ENCODE data around the gene PCED1A. TPM values are rescaled to one million over a fixed set of nuclear protein-coding genes. Genes with fewer than 3 reads are reported as not detected.

Gene PCED1A
- total RNA-seq, 1 experiment from 2014 or later = 42.1 TPM

- BruUV-seq (replicated peaks) = no TSS peak
- intact Hi-C loops (cut with micrococcal nuclease) = no loop called here
- Mint-ChIP-seq H3K9me3 (ENCODE audit: unreplicated experiment) (no peaks in the 10 kb centered on the region), H3K27ac (ENCODE audit: low read depth, unreplicated experiment) (no peak overlapping the region), H3K4me1 (ENCODE audit: insufficient read depth, unreplicated experiment) (no peaks in the 10 kb centered on the region), H3K27me3 (ENCODE audit: insufficient read depth, unreplicated experiment) (peaks cover 47% of the 10 kb centered on the region), H3K36me3 (ENCODE audit: insufficient read depth, unreplicated experiment) (no peaks in the 10 kb centered on the region), H3K4me3 (ENCODE audit: unreplicated experiment) (no peak overlapping the region)
- POLR2A ChIA-PET = no interaction called here
- no peak for DNase-seq (ENCODE audit: unreplicated experiment)
- CTCF ChIA-PET = no interaction called here
- TF ChIP-seq, protein P1, sequence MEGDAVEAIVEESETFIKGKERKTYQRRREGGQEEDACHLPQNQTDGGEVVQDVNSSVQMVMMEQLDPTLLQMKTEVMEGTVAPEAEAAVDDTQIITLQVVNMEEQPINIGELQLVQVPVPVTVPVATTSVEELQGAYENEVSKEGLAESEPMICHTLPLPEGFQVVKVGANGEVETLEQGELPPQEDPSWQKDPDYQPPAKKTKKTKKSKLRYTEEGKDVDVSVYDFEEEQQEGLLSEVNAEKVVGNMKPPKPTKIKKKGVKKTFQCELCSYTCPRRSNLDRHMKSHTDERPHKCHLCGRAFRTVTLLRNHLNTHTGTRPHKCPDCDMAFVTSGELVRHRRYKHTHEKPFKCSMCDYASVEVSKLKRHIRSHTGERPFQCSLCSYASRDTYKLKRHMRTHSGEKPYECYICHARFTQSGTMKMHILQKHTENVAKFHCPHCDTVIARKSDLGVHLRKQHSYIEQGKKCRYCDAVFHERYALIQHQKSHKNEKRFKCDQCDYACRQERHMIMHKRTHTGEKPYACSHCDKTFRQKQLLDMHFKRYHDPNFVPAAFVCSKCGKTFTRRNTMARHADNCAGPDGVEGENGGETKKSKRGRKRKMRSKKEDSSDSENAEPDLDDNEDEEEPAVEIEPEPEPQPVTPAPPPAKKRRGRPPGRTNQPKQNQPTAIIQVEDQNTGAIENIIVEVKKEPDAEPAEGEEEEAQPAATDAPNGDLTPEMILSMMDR (IDR thresholded peaks at IDR 0.05; ENCODE audit: unreplicated experiment) = no peak
Measured at GRCh38 chr20:2825761-2826160, 14.7 kb downstream of the PCED1A start.

DNA sequence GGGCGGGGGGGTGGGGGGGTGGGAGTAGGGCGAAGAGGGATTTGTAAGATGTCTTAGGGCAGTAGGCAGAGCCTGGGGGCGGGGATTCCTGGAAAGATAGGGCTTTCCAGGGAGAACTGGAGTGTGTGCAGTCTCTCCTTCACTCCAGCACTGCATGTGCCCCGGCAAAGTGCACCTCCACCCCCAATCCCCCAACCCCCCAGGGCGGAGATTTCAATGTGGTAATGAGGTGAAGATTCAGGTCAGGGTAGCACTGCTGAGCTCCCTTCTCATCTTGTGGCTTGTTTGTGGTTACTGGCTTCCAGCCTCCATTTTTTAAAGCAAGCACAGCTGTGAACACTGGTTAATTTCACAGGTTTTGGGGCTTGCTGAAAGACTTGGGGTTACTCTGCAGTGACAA, 18.4 kb downstream of the PCED1A start:
- Mint-ChIP-seq H3K36me3 (ENCODE audit: insufficient read depth, unreplicated experiment) (no peaks in the 10 kb centered on the region), H3K27me3 (ENCODE audit: insufficient read depth, unreplicated experiment) (peaks cover 27% of the 10 kb centered on the region), H3K27ac (ENCODE audit: low read depth, unreplicated experiment) (no peak overlapping the region), H3K9me3 (ENCODE audit: unreplicated experiment) (no peaks in the 10 kb centered on the region), H3K4me1 (ENCODE audit: insufficient read depth, unreplicated experiment) (peaks cover 12% of the 10 kb centered on the region), H3K4me3 (ENCODE audit: unreplicated experiment) (no peak overlapping the region)
- DNase-seq (ENCODE audit: unreplicated experiment) = no peak
- ChIA-PET CTCF (no interaction called here), POLR2A (interaction anchor here (0.6 to 0.7 kb wide), 2 partner anchors 12 to 1457 kb away, joined by 4 to 5 read pairs; no protein-coding TSS in a partner anchor)
- no TSS peak for BruUV-seq (replicated peaks)
- TF ChIP-seq, protein P1 (IDR thresholded peaks at IDR 0.05; ENCODE audit: unreplicated experiment) = no peak
- intact Hi-C loops (cut with micrococcal nuclease) = no loop called here

DNA sequence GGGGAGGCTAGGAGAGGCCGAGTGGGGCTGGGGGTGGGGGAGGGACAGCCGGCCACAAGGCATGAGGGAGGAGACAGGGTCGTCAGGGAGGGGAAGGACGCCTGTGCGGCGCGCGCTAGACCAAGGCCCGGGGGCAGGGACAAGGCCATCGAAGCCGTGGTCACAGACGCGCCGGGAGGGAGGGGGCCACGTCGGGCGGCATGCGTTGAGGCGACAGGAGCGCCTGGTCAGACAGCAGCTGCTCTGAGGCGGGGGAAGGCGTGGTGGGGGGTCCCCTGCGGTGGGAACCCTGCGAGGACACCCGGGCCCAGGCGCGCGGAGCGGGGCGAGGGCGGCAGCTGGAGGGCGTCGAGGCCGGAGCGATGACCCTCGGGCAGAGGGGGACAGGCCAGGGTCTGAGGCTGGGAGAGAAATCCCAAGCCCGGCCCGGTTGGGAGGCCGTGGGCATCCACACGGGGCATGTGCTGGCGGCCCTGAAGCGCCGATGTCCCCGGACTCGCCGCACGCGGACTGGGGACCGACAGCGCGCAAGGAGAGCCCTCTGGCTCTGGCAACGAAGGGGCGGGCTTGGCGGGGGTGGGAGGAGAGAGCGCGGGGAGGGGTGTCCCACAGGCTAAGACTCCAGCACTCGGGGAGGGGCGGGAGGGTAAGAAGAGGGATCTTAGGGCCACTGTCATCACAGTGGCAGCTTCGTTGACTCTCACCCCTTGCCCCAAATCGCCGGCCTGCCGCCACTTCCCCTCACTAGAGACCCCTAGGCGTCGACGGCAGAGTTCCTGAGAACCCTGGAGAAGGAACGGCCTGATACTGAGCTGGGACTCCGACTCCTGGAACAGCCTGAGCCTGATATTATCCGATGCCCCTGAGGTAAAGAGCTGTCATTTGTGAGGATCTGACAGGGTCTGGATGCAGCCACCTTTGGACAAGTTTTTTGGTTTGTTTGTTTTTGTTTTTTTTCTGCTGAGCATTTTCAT, 19.3 kb downstream of the PCED1A start:
- intact Hi-C loops (cut with micrococcal nuclease) = no loop called here
- H3K36me3 Mint-ChIP-seq (ENCODE audit: insufficient read depth, unreplicated experiment) = no peaks in the 10 kb centered on the region
- no peak overlapping the region for H3K4me3 Mint-ChIP-seq (ENCODE audit: unreplicated experiment)
- no peak overlapping the region for H3K27ac Mint-ChIP-seq (ENCODE audit: low read depth, unreplicated experiment)
- ChIA-PET CTCF (interaction anchor here (0.6 kb wide), 1 partner anchor 28 kb away, joined by 3 read pairs; no protein-coding TSS in a partner anchor), POLR2A (interaction anchor here (0.5 to 0.7 kb wide), 3 partner anchors 9 to 1456 kb away, joined by 3 to 5 read pairs (median 4); no protein-coding TSS in a partner anchor)
- BruUV-seq (replicated peaks) = no TSS peak
- H3K27me3 Mint-ChIP-seq (ENCODE audit: insufficient read depth, unreplicated experiment) = peaks cover 19% of the 10 kb centered on the region
- no peaks in the 10 kb centered on the region for H3K9me3 Mint-ChIP-seq (ENCODE audit: unreplicated experiment)
- TF ChIP-seq, protein P1 (IDR thresholded peaks at IDR 0.05; ENCODE audit: unreplicated experiment) = no peak
- no peak for DNase-seq (ENCODE audit: unreplicated experiment)
- H3K4me1 Mint-ChIP-seq (ENCODE audit: insufficient read depth, unreplicated experiment) = peaks cover 12% of the 10 kb centered on the region

DNA sequence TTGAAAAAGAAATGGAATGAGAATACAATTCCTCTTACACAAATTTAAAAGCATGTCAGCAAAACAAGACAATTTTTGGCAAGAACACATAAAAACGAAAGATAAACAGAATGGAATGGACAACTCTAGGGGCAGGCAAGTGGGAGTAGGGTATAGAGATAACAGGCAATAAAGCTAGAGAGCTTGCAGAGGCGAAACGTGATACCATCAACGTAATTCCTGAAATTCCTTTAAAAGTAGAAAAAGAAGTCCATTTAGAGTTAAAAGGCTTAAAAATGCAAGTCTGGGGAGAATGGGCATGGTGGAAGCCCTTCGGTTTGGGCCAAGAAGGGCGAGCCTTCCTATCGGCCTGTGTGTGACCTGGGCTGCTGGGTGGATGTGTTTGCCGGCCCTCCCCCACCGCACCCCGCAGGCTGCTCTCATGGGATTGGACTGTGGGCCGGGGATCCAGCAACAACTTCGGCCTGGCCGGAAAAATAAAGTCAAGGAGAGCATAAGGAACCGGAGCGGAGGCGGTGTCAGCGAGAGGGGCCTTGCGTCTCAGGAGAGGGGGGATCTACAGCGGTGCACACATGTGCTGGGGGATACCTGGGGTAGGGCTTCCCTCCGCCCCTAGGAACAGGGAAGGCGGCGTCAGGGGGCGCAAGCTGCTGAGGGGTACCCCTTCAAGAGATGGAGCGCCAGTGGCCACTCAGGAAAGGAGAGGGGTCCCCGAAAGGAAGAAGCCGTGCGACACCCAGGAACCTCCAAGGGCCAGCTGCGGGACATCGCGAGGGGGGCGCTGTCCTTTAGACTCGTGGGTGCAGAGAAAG, 20.2 kb downstream of the PCED1A start:
- H3K4me3 Mint-ChIP-seq (ENCODE audit: unreplicated experiment) = no peak overlapping the region
- CTCF ChIA-PET = interaction anchor here (0.6 kb wide), 2 partner anchors 11 to 29 kb away, joined by 3 read pairs; no protein-coding TSS in a partner anchor
- peaks cover 11% of the 10 kb centered on the region for H3K27me3 Mint-ChIP-seq (ENCODE audit: insufficient read depth, unreplicated experiment)
- no peaks in the 10 kb centered on the region for H3K36me3 Mint-ChIP-seq (ENCODE audit: insufficient read depth, unreplicated experiment)
- POLR2A ChIA-PET = no interaction called here
- H3K9me3 Mint-ChIP-seq (ENCODE audit: unreplicated experiment) = no peaks in the 10 kb centered on the region
- intact Hi-C loops (cut with micrococcal nuclease) = no loop called here
- TF ChIP-seq, protein P1 (IDR thresholded peaks at IDR 0.05; ENCODE audit: unreplicated experiment) = no peak
- no peak overlapping the region for H3K27ac Mint-ChIP-seq (ENCODE audit: low read depth, unreplicated experiment)
- no TSS peak for BruUV-seq (replicated peaks)
- H3K4me1 Mint-ChIP-seq (ENCODE audit: insufficient read depth, unreplicated experiment) = peaks cover 12% of the 10 kb centered on the region
- DNase-seq (ENCODE audit: unreplicated experiment) = no peak
